Measurements from ENCODE around the gene ENOX1. TPM values are rescaled to one million over a fixed set of nuclear protein-coding genes. Genes with fewer than 3 reads are reported as not detected.
"Not testable (repeated sequence)": the region's sequence is repeated elsewhere in the genome, so short reads cannot be mapped to it uniquely, and the experiment has no call there.

ENOX1 gene
- total RNA-seq, 2 experiments from 2014 or later: 0.35 to 0.64 TPM

DNA sequence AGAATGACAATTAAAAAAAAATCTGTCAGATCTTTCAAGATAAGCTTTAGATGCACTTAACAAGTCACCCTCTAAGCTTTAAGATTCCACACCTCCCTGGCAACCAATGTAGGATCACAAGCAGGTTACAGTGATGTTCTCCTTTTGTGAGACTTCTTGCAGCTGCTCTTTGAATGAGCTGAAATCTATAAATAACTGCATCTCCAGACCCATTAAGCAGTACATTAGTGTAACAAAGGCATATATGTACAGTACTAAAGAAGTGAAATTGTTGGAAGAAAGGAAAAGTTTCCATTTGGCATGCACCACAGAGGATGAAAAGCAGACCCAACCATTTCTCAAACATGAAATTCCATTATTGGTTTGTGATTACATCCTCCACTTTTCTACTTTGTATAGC is 364.7 kb downstream of the ENOX1 start:
- Mint-ChIP-seq H3K27me3 (ENCODE audit: low read depth) (no peaks in the 10 kb centered on the region), H3K36me3 (ENCODE audit: low read depth) (no peaks in the 10 kb centered on the region), H3K4me3 (no peak overlapping the region), H3K9me3 (no peaks in the 10 kb centered on the region), H3K27ac (no peak overlapping the region), H3K4me1 (ENCODE audit: low read depth) (no peaks in the 10 kb centered on the region)
- CTCF ChIA-PET: no interaction called here
- DNase-seq: no peak
- intact Hi-C loops (cut with micrococcal nuclease): no loop called here

DNA sequence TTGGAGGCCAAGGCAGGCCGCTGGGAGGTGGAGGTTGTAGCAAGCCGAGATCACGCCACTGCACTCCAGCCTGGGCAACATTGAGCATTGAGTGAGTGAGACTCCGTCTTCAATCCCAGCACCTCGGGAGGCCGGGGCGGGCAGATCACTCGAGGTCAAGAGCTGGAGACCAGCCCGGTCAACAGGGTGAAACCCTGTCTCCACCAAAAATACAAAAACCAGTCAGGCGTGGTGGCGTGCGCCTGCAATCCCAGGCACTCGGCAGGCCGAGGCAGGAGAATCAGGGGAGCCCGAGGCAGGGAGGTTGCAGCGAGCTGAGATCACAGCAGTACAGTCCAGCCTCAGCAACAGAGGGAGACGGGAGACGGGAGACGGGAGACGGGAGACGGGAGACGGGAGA is 369.9 kb downstream of the ENOX1 start:
- H3K36me3 Mint-ChIP-seq (ENCODE audit: low read depth); intact Hi-C loops (cut with micrococcal nuclease); CTCF ChIA-PET: not testable (repeated sequence)

DNA sequence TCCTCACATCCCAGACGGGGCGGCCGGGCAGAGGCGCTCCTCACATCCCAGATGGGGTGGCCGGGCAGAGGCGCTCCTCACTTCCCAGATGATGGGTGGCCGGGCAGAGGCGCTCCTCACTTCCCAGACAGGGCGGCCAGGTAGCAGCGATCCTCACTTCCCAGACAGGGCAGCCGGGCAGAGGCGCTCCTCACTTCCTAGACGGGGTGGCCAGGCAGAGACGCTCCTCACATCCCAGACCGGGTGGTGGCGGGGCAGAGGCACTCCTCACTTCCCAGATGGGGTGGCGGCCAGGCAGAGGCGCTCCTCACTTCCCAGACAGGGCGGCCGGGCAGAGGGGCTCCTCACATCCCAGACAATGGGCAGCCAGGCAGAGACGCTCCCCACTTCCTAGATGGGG is 370.4 kb downstream of the ENOX1 start:
- H3K27ac Mint-ChIP-seq; intact Hi-C loops (cut with micrococcal nuclease); H3K4me3 Mint-ChIP-seq; H3K9me3 Mint-ChIP-seq; DNase-seq; H3K27me3 Mint-ChIP-seq (ENCODE audit: low read depth); CTCF ChIA-PET; H3K4me1 Mint-ChIP-seq (ENCODE audit: low read depth); H3K36me3 Mint-ChIP-seq (ENCODE audit: low read depth): not testable (repeated sequence)

More for the DNA sequence above, 369.9 kb downstream of the ENOX1 start:
- H3K9me3 Mint-ChIP-seq; H3K27me3 Mint-ChIP-seq (ENCODE audit: low read depth); H3K4me1 Mint-ChIP-seq (ENCODE audit: low read depth); H3K27ac Mint-ChIP-seq; H3K4me3 Mint-ChIP-seq; DNase-seq: not testable (repeated sequence)

DNA sequence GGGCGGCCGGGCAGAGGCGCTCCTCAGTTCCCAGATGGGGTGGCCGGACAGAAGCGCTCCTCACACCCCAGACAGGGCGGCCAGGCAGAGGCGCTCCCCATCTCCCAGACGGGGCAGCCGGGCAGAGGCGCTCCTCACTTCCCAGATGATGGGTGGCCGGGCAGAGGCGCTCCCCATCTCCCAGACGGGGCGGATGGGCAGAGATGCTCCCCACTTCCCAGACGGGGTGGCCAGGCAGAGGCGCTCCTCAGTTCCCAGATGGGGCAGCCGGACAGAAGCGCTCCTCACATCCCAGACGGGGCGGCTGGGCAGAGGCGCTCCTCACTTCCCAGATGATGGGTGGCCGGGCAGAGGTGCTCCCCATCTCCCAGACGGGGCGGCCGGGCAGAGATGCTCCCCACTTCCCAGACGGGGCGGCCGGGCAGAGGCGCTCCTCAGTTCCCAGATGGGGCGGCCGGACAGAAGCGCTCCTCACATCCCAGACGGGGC is 370.8 kb downstream of the ENOX1 start:
- H3K27ac Mint-ChIP-seq; H3K27me3 Mint-ChIP-seq (ENCODE audit: low read depth): not testable (repeated sequence)

DNA sequence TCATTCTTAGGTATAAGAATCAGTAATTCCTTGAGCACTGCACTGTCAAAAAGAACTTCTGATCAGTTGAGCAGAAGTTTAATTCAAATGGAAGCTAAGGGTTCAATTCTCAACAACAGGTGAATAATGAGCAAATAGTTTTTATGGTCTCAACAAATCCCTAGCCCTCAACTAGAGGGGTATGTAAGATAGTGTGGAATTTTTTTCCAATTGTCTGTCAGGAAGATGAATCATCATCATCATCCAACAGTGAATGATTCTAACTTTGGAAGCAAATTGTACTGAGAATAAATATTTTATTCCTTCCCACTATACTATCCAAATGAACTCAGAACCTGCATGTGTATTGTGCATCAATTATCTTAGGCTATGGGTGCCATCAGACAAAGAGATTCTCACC is 372.7 kb downstream of the ENOX1 start:
- no peak overlapping the region for H3K4me3 Mint-ChIP-seq
- H3K27me3 Mint-ChIP-seq (ENCODE audit: low read depth): peaks cover 5% of the 10 kb centered on the region
- DNase-seq: no peak
- H3K4me1 Mint-ChIP-seq (ENCODE audit: low read depth): no peaks in the 10 kb centered on the region
- no peak overlapping the region for H3K27ac Mint-ChIP-seq
- no peaks in the 10 kb centered on the region for H3K36me3 Mint-ChIP-seq (ENCODE audit: low read depth)
- CTCF ChIA-PET: interaction anchor here (1.0 kb wide), 1 partner anchor 78 kb away, joined by 3 read pairs; no protein-coding TSS in a partner anchor
- intact Hi-C loops (cut with micrococcal nuclease): no loop called here
- H3K9me3 Mint-ChIP-seq: no peaks in the 10 kb centered on the region

More for the DNA sequence above, 370.8 kb downstream of the ENOX1 start:
- DNase-seq; H3K4me3 Mint-ChIP-seq; H3K36me3 Mint-ChIP-seq (ENCODE audit: low read depth); intact Hi-C loops (cut with micrococcal nuclease); CTCF ChIA-PET; H3K4me1 Mint-ChIP-seq (ENCODE audit: low read depth); H3K9me3 Mint-ChIP-seq: not testable (repeated sequence)

DNA sequence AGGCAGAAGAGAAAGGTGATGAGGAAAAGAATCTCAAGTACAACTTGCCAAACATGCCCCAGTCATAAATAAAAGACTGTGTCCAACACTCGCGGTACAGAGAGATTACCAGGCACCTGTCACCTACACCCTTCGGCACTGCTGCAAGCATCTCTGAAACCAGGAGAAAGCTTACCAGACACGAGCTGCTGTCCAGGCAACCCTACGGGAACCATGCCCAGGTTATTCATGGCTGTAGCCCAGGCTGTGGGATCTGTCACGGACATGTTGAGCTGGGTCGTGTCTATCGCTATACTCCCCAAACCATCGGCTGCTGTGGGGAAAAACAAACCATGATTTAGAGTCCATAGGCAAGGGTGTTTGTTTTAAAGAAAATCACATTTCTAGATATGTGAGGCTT is 375.0 kb downstream of the ENOX1 start:
- intact Hi-C loops (cut with micrococcal nuclease): no loop called here
- Mint-ChIP-seq H3K36me3 (ENCODE audit: low read depth) (no peaks in the 10 kb centered on the region), H3K27me3 (ENCODE audit: low read depth) (peaks cover 13% of the 10 kb centered on the region), H3K4me3 (no peak overlapping the region), H3K9me3 (no peaks in the 10 kb centered on the region), H3K4me1 (ENCODE audit: low read depth) (no peaks in the 10 kb centered on the region), H3K27ac (no peak overlapping the region)
- DNase-seq: no peak
- CTCF ChIA-PET: no interaction called here

DNA sequence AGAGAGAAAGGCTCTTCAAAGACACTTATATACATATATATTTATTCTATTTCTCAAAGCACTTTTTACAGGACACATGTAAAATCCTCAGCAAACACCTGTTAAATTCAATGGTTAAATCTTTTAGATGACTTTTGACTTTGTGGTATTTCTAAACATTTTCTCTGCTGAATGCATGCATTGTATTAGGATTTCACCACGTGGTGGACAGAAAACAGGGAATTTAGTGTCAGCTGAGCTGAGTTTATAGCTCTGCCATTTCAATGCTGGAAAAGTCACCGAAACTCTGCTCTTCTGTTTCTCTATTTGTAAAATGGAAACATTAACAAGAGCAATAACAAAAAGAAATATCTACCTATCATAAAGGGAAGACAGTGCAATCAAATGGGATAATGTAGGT is 375.6 kb downstream of the ENOX1 start:
- CTCF ChIA-PET: no interaction called here
- H3K4me1 Mint-ChIP-seq (ENCODE audit: low read depth): no peaks in the 10 kb centered on the region
- no peak overlapping the region for H3K4me3 Mint-ChIP-seq
- H3K27me3 Mint-ChIP-seq (ENCODE audit: low read depth): peaks cover 13% of the 10 kb centered on the region
- H3K9me3 Mint-ChIP-seq: no peaks in the 10 kb centered on the region
- intact Hi-C loops (cut with micrococcal nuclease): no loop called here
- no peak for DNase-seq
- no peak overlapping the region for H3K27ac Mint-ChIP-seq
- no peaks in the 10 kb centered on the region for H3K36me3 Mint-ChIP-seq (ENCODE audit: low read depth)

DNA sequence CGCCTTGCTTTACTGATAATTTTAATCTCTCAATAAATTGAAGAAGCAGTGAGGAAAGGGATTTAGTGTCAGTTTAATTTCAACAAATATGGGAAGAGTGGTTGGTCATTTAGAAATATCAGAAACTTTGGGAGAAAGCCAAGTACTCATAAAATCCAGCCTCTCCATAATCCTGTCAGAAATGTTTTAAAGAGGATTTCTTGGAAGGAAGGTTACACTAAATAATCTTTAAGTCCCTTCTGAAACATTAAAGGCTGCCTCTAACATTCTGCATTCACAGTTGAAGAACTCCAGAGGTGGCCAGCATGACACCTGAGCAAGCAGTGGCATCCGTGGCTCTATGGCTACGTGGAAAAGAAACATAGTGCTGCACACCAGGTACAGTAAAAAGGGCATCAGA is 378.5 kb downstream of the ENOX1 start:
- Mint-ChIP-seq H3K4me1 (ENCODE audit: low read depth) (no peaks in the 10 kb centered on the region), H3K36me3 (ENCODE audit: low read depth) (no peaks in the 10 kb centered on the region), H3K9me3 (no peaks in the 10 kb centered on the region), H3K27ac (no peak overlapping the region), H3K27me3 (ENCODE audit: low read depth) (peaks cover 12% of the 10 kb centered on the region), H3K4me3 (no peak overlapping the region)
- CTCF ChIA-PET: no interaction called here
- intact Hi-C loops (cut with micrococcal nuclease): no loop called here
- DNase-seq: no peak

DNA sequence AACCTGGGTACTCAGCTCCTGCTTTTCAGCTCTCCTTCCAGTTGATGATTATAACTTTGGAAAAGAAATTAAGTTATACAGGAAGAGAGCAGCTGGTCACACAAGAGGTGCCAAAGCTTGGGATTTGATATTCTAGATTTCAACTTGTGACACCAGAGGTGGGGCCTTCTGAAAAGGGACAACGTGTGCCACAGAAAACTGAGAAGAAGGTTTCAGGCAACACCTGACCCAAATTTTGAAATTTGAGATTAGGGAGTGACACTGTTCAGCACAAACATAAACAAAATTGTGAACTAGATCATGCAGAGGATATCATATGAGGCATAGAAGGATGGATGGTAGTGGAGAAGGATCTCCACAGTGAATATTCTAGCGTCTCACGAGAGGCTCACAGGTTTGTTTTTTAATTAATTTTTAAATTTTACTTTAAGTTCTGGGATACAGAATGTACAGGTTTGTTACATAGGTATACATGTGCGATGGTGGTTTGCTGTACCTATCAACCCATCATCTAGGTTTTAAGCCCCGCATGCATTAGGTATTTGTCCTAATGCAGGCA is 379.7 kb downstream of the ENOX1 start:
- H3K4me1 Mint-ChIP-seq (ENCODE audit: low read depth): no peaks in the 10 kb centered on the region
- H3K27ac Mint-ChIP-seq: no peak overlapping the region
- intact Hi-C loops (cut with micrococcal nuclease): no loop called here
- no peaks in the 10 kb centered on the region for H3K36me3 Mint-ChIP-seq (ENCODE audit: low read depth)
- no peak overlapping the region for H3K4me3 Mint-ChIP-seq
- CTCF ChIA-PET: no interaction called here
- no peaks in the 10 kb centered on the region for H3K9me3 Mint-ChIP-seq
- peaks cover 12% of the 10 kb centered on the region for H3K27me3 Mint-ChIP-seq (ENCODE audit: low read depth)
- DNase-seq: no peak

DNA sequence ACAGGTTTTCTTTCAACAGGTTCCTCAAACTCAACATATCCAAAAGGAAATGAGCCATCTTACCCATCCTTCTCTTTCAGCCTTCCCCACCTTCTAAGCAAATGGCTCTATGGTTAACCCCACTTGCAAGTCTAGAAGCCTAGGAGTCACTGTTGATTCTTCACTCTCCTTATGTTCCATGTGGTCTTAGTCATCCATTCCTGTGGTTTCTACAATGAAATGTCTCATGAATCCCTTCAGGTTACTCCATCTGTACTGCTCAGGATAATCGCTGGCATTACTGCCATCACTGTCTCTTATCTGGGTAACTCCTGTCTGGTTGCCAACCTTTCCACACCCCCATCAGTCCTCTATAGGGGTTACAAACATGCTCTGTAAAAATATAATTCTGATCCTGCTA is 381.3 kb downstream of the ENOX1 start:
- H3K4me1 Mint-ChIP-seq (ENCODE audit: low read depth): no peaks in the 10 kb centered on the region
- intact Hi-C loops (cut with micrococcal nuclease): no loop called here
- no peaks in the 10 kb centered on the region for H3K36me3 Mint-ChIP-seq (ENCODE audit: low read depth)
- no peaks in the 10 kb centered on the region for H3K9me3 Mint-ChIP-seq
- no peak overlapping the region for H3K27ac Mint-ChIP-seq
- no peak for DNase-seq
- H3K4me3 Mint-ChIP-seq: no peak overlapping the region
- peaks cover 16% of the 10 kb centered on the region for H3K27me3 Mint-ChIP-seq (ENCODE audit: low read depth)
- CTCF ChIA-PET: no interaction called here

DNA sequence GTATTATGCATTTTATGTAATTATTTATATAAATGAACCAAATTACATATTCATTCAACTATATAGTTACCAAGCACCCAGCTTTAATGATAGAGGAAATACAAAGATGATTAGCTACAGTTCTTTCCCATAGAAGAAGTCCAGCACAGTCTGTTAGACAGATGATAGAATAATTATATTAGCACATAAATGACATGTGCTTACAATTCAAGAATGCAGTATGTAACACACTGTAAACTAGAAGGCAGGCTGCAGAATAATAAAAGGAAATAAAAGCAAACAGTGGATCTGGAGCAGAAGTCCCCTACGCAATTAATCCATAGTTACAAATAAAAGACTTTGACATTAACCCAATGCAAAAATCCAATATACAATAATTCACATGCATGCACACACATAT is 384.4 kb downstream of the ENOX1 start:
- H3K36me3 Mint-ChIP-seq (ENCODE audit: low read depth): no peaks in the 10 kb centered on the region
- CTCF ChIA-PET: interaction anchor here (0.6 kb wide), 1 partner anchor 53 kb away, joined by 3 read pairs; no protein-coding TSS in a partner anchor
- H3K9me3 Mint-ChIP-seq: no peaks in the 10 kb centered on the region
- intact Hi-C loops (cut with micrococcal nuclease): no loop called here
- no peak for DNase-seq
- H3K27me3 Mint-ChIP-seq (ENCODE audit: low read depth): peaks cover 14% of the 10 kb centered on the region
- H3K4me1 Mint-ChIP-seq (ENCODE audit: low read depth): no peaks in the 10 kb centered on the region
- no peak overlapping the region for H3K4me3 Mint-ChIP-seq
- H3K27ac Mint-ChIP-seq: no peak overlapping the region

DNA sequence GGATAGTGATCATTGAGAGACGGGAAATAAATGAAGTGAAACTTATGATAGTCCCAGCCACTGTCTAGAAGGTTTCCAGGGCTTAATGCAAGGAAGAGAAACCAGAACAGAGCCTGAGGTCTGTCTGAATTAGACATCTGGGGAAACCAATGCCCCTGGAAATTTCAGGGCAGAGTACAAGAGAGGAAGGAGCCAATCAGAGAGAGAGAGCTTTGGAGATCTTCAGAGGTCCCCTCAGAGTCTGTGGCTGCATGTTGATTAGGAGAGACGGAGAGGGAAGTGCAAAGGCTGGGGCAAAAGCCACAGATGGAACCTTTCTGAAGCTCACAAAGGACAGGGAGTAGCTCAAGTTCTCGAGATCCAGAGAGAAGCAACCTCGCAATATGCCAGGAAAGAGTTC is 385.4 kb downstream of the ENOX1 start:
- Mint-ChIP-seq H3K9me3 (no peaks in the 10 kb centered on the region), H3K4me3 (no peak overlapping the region), H3K4me1 (ENCODE audit: low read depth) (no peaks in the 10 kb centered on the region), H3K27ac (no peak overlapping the region), H3K36me3 (ENCODE audit: low read depth) (no peaks in the 10 kb centered on the region), H3K27me3 (ENCODE audit: low read depth) (peaks cover 12% of the 10 kb centered on the region)
- intact Hi-C loops (cut with micrococcal nuclease): no loop called here
- CTCF ChIA-PET: no interaction called here
- no peak for DNase-seq

DNA sequence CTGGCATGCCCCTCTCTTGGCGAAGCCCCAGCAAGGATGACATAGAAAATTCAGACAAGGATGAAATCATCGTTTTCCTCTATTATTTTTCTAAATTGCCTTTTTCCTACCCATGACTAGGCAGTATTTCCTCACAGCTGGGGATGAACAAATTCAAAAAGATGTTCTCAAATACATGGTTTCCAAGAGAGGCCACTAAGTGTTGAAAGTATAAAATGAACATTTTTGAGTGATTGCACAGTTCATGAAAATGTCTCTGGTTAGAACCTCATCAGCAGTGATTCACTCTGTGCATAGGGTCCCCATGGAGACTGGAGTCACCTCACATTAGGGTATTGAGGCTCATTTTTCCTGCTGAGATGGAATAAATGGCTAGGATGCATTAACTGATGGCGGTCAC is 389.7 kb downstream of the ENOX1 start:
- DNase-seq: no peak
- Mint-ChIP-seq H3K27ac (no peak overlapping the region), H3K27me3 (ENCODE audit: low read depth) (peaks cover 10% of the 10 kb centered on the region), H3K36me3 (ENCODE audit: low read depth) (no peaks in the 10 kb centered on the region), H3K4me1 (ENCODE audit: low read depth) (no peaks in the 10 kb centered on the region), H3K9me3 (no peaks in the 10 kb centered on the region), H3K4me3 (no peak overlapping the region)
- CTCF ChIA-PET: interaction anchor here (0.6 kb wide), 1 partner anchor 487 kb away, joined by 4 read pairs; no protein-coding TSS in a partner anchor
- intact Hi-C loops (cut with micrococcal nuclease): no loop called here

All from activated naive CD4-positive, alpha-beta T cell treated with anti-CD3 and anti-CD28 coated beads for 36 hours (primary cell).